Gastrocnemius medialis (tissue), 4 donors: ENCODE data around the gene NFIC. TPM values are rescaled to one million over a fixed set of nuclear protein-coding genes. Genes with fewer than 3 reads are reported as not detected.

Experiments
- ATAC-seq, 2 donors: fragments of 150-250 bp; one replicate each; pipeline ENCODE4 v1.9.1; 2016
- DNase-seq, 2 donors: peaks; one replicate each; pipeline ENCODE4 v3.0.0-alpha.2; 2019
- H3K27ac ChIP-seq, 4 donors: fragments of 200-600 bp; sonication (generic); 1 replicate in 1 of 4; 2 replicates in 3 of 4; pipeline ENCODE4 v1.5.1; 2016 to 2018; ENCODE audit warnings: mild to moderate bottlenecking in 2 of 4, moderate library complexity in 1 of 4
- H3K27me3 ChIP-seq, 3 donors: fragments of 200-600 bp; sonication (generic) in 2 of 3; 1 replicate in 1 of 3; 2 replicates in 2 of 3; pipeline versions ENCODE4 v1.5.1 to v1.6.0; 2016 to 2019; ENCODE audit warnings: mild to moderate bottlenecking in 1 of 3, moderate library complexity in 1 of 3
- H3K36me3 ChIP-seq, 2 donors: fragments of 200-600 bp; sonication (generic) in 1 of 2; one replicate each; pipeline ENCODE4 v1.5.1; 2017 to 2018
- H3K4me1 ChIP-seq, 2 donors: fragments of 200-600 bp; sonication (generic) in 1 of 2; one replicate each; pipeline ENCODE4 v1.5.1; 2016 to 2017; ENCODE audit warnings: mild to moderate bottlenecking in 2 of 2
- H3K4me3 ChIP-seq, 4 donors: fragments of 200-600 bp; sonication (generic) in 3 of 4; 1 replicate in 1 of 4; 2 replicates in 3 of 4; pipeline ENCODE4 v1.5.1; 2016 to 2019; ENCODE audit warnings: mild to moderate bottlenecking in 2 of 4
- H3K9me3 ChIP-seq, 3 donors: fragments of 200-600 bp; sonication (generic) in 2 of 3; 1 replicate in 1 of 3; 2 replicates in 2 of 3; pipeline ENCODE4 v1.5.1; 2016 to 2019
- CTCF ChIP-seq, 5 experiments: fragments of 450-650 bp in 3 of 5; fragments of 200-600 bp in 2 of 5; sonication (generic) in 2 of 5; IDR thresholded peaks in 4 of 5; conservative IDR thresholded peaks in 1 of 5; 1 replicate in 4 of 5; 2 replicates in 1 of 5; pipeline ENCODE4 v1.5.1; 2016 to 2019; ENCODE audit warnings: antibody characterized with exemption in 5 of 5, mild to moderate bottlenecking in 3 of 5, moderate library complexity in 3 of 5
- POLR2A ChIP-seq, 2 donors: fragments of 450-650 bp; IDR thresholded peaks; one replicate each; pipeline ENCODE4 v1.6.1; 2017; ENCODE audit warnings: antibody characterized with exemption in 2 of 2, mild to moderate bottlenecking in 2 of 2, moderate library complexity in 2 of 2
- in situ Hi-C, 4 donors: fragments of 200-750 bp; cut with MboI; loops; one replicate each; pipeline versions ENCODE4 v1.15.0 to v1.8.0; 2017; ENCODE audit warnings: low sequenced_read_pairs in 4 of 4
- intact Hi-C: fragments of 100-400 bp; cut with DNase I; formaldehyde crosslinking; loops from one replicate; pipeline ENCODE4 v1.15.1; 2023; ENCODE audit warnings: low total_unique reads
- total RNA-seq, 4 donors: library from RNA; depleted of rRNA; stranded (reverse); fragments of >200 nt; gene quantifications; one replicate each; pipeline versions ENCODE4 v1.1.0 to v1.2.3, GENCODE V29; 2016

NFIC gene
- total RNA-seq, 4 donors from 2014 or later, result 90.2 to 403 (median 348) TPM

- TF ChIP-seq POLR2A (IDR thresholded peaks at IDR 0.05) (peak in 1 of 2 donors; percentile 25), CTCF (IDR thresholded peaks at IDR 0.05 in 4 of 5, conservative IDR thresholded peaks at IDR 0.05 in 1 of 5) (no peak)
- Histone ChIP-seq H3K4me3 (peak within 1 kb of the TSS; percentile 90 to 94 (median 92)), H3K36me3 (peaks cover 0 to 10% of the 10 kb centered on the region in 2 donors), H3K4me1 (peaks cover 20 to 24% of the 10 kb centered on the region in 2 donors), H3K27ac (peak within 1 kb of the TSS; percentile 84 to 98 (median 86)), H3K27me3 (no peaks in the 10 kb centered on the region), H3K9me3 (no peaks in the 10 kb centered on the region)
- in situ Hi-C loops, result no loop called here
- intact Hi-C loops, result loop anchor here (10.0 kb wide), 1 partner anchor 546 kb away; no protein-coding TSS in a partner anchor
- ATAC-seq (peak; percentile 98 to 99), DNase-seq (peak; percentile 91 to 95)
These were observed 134.2 kb downstream of the NFIC start, which contains the start of gene DOHH for GRCh38 chr19:3500429-3501101. Gene DOHH, minus strand, starts transcription at chr19:3500674. Its CDS starts 3,860 bp downstream, at chr19:3496814.

- DNase-seq (no peak), ATAC-seq (no peak)
- no peak overlapping the region for H3K4me3 ChIP-seq
- in situ Hi-C loops, result no loop called here
- intact Hi-C loops, result loop anchor here (10.0 kb wide), 1 partner anchor 547 kb away; no protein-coding TSS in a partner anchor
- peaks cover 21 to 28% of the 10 kb centered on the region in 2 donors for H3K4me1 ChIP-seq
- H3K27me3 ChIP-seq, result no peaks in the 10 kb centered on the region
- TF ChIP-seq CTCF (IDR thresholded peaks at IDR 0.05 in 4 of 5, conservative IDR thresholded peaks at IDR 0.05 in 1 of 5) (no peak), POLR2A (IDR thresholded peaks at IDR 0.05) (no peak)
- H3K27ac ChIP-seq, result no peak overlapping the region
- no peaks in the 10 kb centered on the region for H3K9me3 ChIP-seq
- no peaks in the 10 kb centered on the region for H3K36me3 ChIP-seq
These were observed 135.4 kb downstream of the NFIC start for GRCh38 chr19:3501780-3502179.

GRCh38 chr19:3503036-3503572, 136.7 kb downstream of the NFIC start:
- ATAC-seq, result no peak
- TF ChIP-seq POLR2A (IDR thresholded peaks at IDR 0.05) (no peak), CTCF (IDR thresholded peaks at IDR 0.05 in 4 of 5, conservative IDR thresholded peaks at IDR 0.05 in 1 of 5) (no peak)
- in situ Hi-C loops (no loop called here), intact Hi-C loops (loop anchor here (10.0 kb wide), 1 partner anchor 548 kb away; no protein-coding TSS in a partner anchor)
- Histone ChIP-seq H3K27me3 (no peaks in the 10 kb centered on the region), H3K27ac (no peak overlapping the region), H3K36me3 (no peaks in the 10 kb centered on the region), H3K4me1 (peaks cover 27 to 40% of the 10 kb centered on the region in 2 donors), H3K4me3 (no peak overlapping the region), H3K9me3 (no peaks in the 10 kb centered on the region)
- DNase-seq, result no peak

- TF ChIP-seq CTCF (IDR thresholded peaks at IDR 0.05 in 4 of 5, conservative IDR thresholded peaks at IDR 0.05 in 1 of 5), result no peak
- TF ChIP-seq POLR2A (IDR thresholded peaks at IDR 0.05), result no peak
- Histone ChIP-seq H3K4me1 (peaks cover 18 to 39% of the 10 kb centered on the region in 2 donors), H3K9me3 (no peaks in the 10 kb centered on the region), H3K27ac (no peak overlapping the region), H3K4me3 (no peak overlapping the region), H3K36me3 (no peaks in the 10 kb centered on the region), H3K27me3 (no peaks in the 10 kb centered on the region)
- DNase-seq (no peak), ATAC-seq (no peak)
- intact Hi-C loops, result loop anchor here (5.0 to 10.0 kb wide), 2 partner anchors 258 to 550 kb away; partner anchors contain the start of genes APBA3 and MRPL54
- in situ Hi-C loops, result no loop called here
These were observed 138.4 kb downstream of the NFIC start for GRCh38 chr19:3504735-3505134.
